ENCODE measurements around the gene ZNF444.

DNA sequence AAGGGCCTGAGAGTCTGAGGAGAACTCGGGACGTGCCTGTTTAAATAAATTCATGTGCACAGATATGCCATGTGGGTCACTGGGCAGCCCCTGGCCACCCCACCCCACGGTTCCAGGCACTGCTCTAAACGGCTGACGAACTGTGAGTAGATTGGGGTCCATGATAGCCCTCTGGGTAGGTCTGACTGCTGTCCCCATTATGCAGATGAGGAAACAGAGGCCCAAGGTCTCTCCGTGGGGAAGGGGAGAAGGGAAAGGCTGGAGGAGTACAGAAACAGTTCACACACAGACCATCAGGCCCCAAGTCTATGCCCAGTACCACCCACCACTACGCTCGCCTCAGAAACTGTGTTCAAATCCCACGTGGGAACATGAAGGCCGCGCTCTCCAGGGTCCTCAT is 34.1 kb upstream of the ZNF444 start:
- TF ChIP-seq, protein P1, sequence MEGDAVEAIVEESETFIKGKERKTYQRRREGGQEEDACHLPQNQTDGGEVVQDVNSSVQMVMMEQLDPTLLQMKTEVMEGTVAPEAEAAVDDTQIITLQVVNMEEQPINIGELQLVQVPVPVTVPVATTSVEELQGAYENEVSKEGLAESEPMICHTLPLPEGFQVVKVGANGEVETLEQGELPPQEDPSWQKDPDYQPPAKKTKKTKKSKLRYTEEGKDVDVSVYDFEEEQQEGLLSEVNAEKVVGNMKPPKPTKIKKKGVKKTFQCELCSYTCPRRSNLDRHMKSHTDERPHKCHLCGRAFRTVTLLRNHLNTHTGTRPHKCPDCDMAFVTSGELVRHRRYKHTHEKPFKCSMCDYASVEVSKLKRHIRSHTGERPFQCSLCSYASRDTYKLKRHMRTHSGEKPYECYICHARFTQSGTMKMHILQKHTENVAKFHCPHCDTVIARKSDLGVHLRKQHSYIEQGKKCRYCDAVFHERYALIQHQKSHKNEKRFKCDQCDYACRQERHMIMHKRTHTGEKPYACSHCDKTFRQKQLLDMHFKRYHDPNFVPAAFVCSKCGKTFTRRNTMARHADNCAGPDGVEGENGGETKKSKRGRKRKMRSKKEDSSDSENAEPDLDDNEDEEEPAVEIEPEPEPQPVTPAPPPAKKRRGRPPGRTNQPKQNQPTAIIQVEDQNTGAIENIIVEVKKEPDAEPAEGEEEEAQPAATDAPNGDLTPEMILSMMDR (IDR thresholded peaks at IDR 0.05) = no peak
- TF ChIP-seq POLR2A (IDR thresholded peaks at IDR 0.05) (no peak), POLR2AphosphoS5 (IDR thresholded peaks at IDR 0.05; ENCODE audit: insufficient read depth in 1 of 2, low read depth in 1 of 2) (no peak)
